A204.1 (cell line): ENCODE measurements around the gene METAP2.

Experiments used
- FAIRE-seq: peaks from 2 replicates; lab custom pipeline; 2012; peaks lifted over from hg19 to GRCh38; lab: Jason Lieb, UNC

The METAP2 gene

GRCh38 chr12:95551305-95551704 is 77.4 kb downstream of the METAP2 start, which contains the start of gene USP44:
USP44 (minus strand) TSS chr12:95551476; CDS start chr12:95534256, 17,220 bp downstream.
- no peak for FAIRE-seq

- FAIRE-seq, result no peak
Observed at GRCh38 chr12:95551913-95552516, 78.1 kb downstream of the METAP2 start.

DNA sequence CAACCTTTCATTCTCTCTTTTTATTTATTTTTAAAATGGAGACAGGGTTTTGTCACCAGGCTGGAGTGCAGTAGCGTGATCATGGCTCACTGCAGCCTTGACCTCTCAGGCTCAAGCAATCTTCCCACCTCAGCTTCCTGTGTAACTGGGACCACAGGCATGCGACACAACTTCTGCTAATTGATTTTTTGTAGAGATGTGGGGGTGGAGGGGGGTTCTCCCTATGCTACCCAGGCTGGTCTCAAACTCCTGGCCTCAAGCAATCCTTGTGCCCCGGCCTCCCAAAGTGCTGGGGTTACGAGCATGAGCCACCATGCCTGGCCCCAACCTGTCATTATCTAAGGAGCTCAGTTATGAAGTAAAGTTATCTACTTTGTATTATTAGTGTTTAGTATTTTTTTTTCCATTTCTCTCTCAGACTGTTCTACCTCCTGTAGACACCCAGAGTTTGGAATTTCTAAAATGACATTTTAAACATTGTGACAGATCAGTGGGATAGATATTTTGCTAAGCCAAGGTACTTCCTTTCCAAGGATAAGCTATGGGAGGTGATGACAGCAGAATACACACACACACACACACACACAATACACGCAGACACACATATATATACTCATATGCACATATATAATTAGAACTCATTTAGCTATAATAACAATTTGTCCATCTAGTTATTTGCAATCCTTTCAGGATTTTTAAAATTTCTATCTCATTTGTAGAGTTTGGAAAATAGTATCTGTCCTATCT is 79.4 kb downstream of the METAP2 start:
- FAIRE-seq, result no peak

DNA sequence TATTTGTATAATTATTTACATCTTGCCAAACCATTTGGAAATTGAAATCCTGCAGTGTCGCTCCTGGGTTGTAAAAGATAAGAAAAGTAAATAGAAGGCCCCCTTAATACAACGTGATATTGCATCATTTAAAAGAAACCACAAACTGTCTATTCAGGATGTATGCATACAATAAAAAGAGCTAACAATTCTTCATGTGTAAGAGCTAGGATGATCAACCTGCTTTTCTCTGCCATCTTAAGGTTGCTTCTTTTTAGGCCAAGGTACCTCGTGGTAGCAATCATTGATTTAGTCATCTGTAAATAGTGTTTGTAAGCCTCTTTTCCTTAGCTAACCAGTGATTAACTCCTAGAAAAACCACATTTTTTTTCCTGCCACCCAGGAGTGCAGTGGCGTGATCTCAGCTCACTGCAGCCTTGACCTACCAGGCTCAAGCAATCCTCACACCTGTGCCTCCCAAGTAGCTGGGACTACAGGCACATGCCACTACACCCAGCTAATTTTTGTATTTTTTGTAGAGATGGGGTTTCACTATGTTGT is 80.7 kb downstream of the METAP2 start:
- no peak for FAIRE-seq

GRCh38 chr12:95557625-95558024 is 83.7 kb downstream of the METAP2 start:
- no peak for FAIRE-seq
